DOHH2 (cell line): ENCODE data around the gene GMDS.

Experiments used
- H3F3A ChIP-seq: fragments of 200-600 bp; sonication (generic), shearing (Covaris generic); 2 replicates; pipeline ENCODE4 v1.6.0; 2016; ENCODE audit warnings: antibody characterized with exemption, mild to moderate bottlenecking; ENCODE audit not compliant: control insufficient read depth, insufficient read depth
- H3K27ac ChIP-seq: fragments of 200-600 bp; sonication (generic); 2 replicates; pipeline ENCODE4 v1.5.1; 2014; ENCODE audit warnings: low read depth, mild to moderate bottlenecking, low read length, moderate library complexity
- H3K27me3 ChIP-seq: fragments of 200-600 bp; sonication (generic); 2 replicates; pipeline ENCODE4 v1.6.1; 2014; ENCODE audit warnings: mild to moderate bottlenecking, low read length, mixed read lengths; ENCODE audit not compliant: control insufficient read depth
- H3K36me3 ChIP-seq: fragments of 200-600 bp; sonication (generic); 2 replicates; pipeline ENCODE4 v1.6.1; 2014; ENCODE audit warnings: mild to moderate bottlenecking, low read length, moderate library complexity, mixed read lengths; ENCODE audit not compliant: control insufficient read depth
- H3K4me1 ChIP-seq: fragments of 200-600 bp; sonication (generic); 2 replicates; pipeline ENCODE4 v1.6.1; 2014; ENCODE audit warnings: mild to moderate bottlenecking, low read length, mixed read lengths; ENCODE audit not compliant: control insufficient read depth
- H3K4me2 ChIP-seq: fragments of 200-600 bp; sonication (generic); 2 replicates; pipeline ENCODE4 v1.6.0; 2014; ENCODE audit warnings: mild to moderate bottlenecking, low read length, moderate library complexity
- H3K4me3 ChIP-seq: fragments of 200-600 bp; sonication (generic); 2 replicates; pipeline ENCODE4 v1.5.1; 2014; ENCODE audit warnings: mild to moderate bottlenecking, low read length, mixed read lengths
- H3K79me2 ChIP-seq: fragments of 200-600 bp; sonication (generic); 2 replicates; pipeline ENCODE4 v1.6.1; 2014; ENCODE audit warnings: mild to moderate bottlenecking, low read length, mixed read lengths; ENCODE audit not compliant: control insufficient read depth
- H3K9me2 ChIP-seq: fragments of 200-600 bp; sonication (generic); replicated peaks from 2 replicates; pipeline ENCODE4 v1.6.1; 2014; ENCODE audit warnings: mild to moderate bottlenecking, low read length, mixed read lengths; ENCODE audit not compliant: control insufficient read depth
- H3K9me3 ChIP-seq: fragments of 200-600 bp; sonication (generic); 2 replicates; pipeline ENCODE4 v1.6.1; 2014; ENCODE audit warnings: antibody characterized with exemption, low read length, mixed read lengths; ENCODE audit not compliant: control insufficient read depth, insufficient read depth
- H4K20me1 ChIP-seq: fragments of 200-600 bp; sonication (generic); 2 replicates; pipeline ENCODE4 v1.6.0; 2014; ENCODE audit warnings: low read depth, mild to moderate bottlenecking, antibody characterized with exemption, low read length, moderate library complexity; ENCODE audit not compliant: control insufficient read depth, insufficient read depth
- EZH2phosphoT487 ChIP-seq: fragments of 200-600 bp; sonication (generic); IDR thresholded peaks from 2 replicates; pipeline ENCODE4 v1.6.1; 2017; ENCODE audit warnings: borderline replicate concordance, mild to moderate bottlenecking, antibody characterized with exemption, low read length, moderate library complexity, mixed read lengths
- TF ChIP-seq, protein P1 (sequence below): fragments of 200-600 bp; sonication (generic); IDR thresholded peaks from one replicate; pipeline ENCODE4 v1.5.1; 2014; ENCODE audit warnings: antibody characterized with exemption, mild to moderate bottlenecking, low read depth, low read length; ENCODE audit not compliant: poor library complexity, severe bottlenecking

Gene GMDS

DNA sequence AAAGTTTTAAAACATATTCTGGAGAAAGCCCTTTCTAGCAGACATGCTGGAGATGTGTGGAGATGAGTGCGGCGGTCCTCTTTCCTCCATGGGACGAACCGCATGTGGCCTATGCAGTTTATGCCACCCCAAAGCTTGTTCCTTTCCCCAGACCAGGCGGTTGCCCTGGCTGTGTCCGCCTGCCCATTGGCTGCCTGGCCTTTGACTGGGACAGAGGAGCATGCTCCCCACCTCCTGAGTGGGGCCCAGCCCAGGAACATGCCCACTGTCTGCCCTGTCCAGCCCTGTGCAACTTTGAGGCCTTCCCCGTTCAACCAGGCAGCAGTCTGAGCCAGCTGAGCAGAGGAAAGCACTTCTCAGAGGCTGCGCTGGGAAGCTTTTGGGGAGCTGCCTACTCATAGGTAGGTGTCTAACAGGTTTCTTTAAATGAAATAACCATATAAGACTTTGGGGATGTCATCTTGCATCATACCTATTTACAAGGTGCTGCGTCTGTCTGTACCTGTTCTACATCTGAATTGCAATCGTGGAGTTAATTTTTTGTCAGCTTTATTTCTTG, 615.1 kb downstream of the GMDS start:
- H3F3A ChIP-seq: no peaks in the 10 kb centered on the region
- peaks cover 4% of the 10 kb centered on the region; the same call in 1 of the 2 replicates for H4K20me1 ChIP-seq
- H3K4me1 ChIP-seq: no peaks in the 10 kb centered on the region
- TF ChIP-seq, protein P1, sequence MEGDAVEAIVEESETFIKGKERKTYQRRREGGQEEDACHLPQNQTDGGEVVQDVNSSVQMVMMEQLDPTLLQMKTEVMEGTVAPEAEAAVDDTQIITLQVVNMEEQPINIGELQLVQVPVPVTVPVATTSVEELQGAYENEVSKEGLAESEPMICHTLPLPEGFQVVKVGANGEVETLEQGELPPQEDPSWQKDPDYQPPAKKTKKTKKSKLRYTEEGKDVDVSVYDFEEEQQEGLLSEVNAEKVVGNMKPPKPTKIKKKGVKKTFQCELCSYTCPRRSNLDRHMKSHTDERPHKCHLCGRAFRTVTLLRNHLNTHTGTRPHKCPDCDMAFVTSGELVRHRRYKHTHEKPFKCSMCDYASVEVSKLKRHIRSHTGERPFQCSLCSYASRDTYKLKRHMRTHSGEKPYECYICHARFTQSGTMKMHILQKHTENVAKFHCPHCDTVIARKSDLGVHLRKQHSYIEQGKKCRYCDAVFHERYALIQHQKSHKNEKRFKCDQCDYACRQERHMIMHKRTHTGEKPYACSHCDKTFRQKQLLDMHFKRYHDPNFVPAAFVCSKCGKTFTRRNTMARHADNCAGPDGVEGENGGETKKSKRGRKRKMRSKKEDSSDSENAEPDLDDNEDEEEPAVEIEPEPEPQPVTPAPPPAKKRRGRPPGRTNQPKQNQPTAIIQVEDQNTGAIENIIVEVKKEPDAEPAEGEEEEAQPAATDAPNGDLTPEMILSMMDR: no peak
- TF ChIP-seq EZH2phosphoT487: no peak
- H3K79me2 ChIP-seq: no peaks in the 10 kb centered on the region
- H3K4me3 ChIP-seq: no peak overlapping the region
- H3K4me2 ChIP-seq: no peak overlapping the region
- no peak overlapping the region for H3K27ac ChIP-seq
- H3K9me3 ChIP-seq: no peaks in the 10 kb centered on the region
- H3K9me2 ChIP-seq: no peaks in the 10 kb centered on the region
- H3K36me3 ChIP-seq: no peaks in the 10 kb centered on the region
- peaks cover 2% of the 10 kb centered on the region; the same call in 1 of the 2 replicates for H3K27me3 ChIP-seq

GRCh38 chr6:1629316-1629715, 616.1 kb downstream of the GMDS start:
- H3K9me3 ChIP-seq: no peaks in the 10 kb centered on the region
- no peaks in the 10 kb centered on the region for H3K9me2 ChIP-seq
- H3F3A ChIP-seq: no peaks in the 10 kb centered on the region
- peaks cover 4% of the 10 kb centered on the region; the same call in 1 of the 2 replicates for H3K27me3 ChIP-seq
- no peaks in the 10 kb centered on the region for H3K36me3 ChIP-seq
- TF ChIP-seq, protein P1: no peak
- no peak for TF ChIP-seq EZH2phosphoT487
- H4K20me1 ChIP-seq: peaks cover 4% of the 10 kb centered on the region; the same call in 1 of the 2 replicates
- H3K4me2 ChIP-seq: no peak overlapping the region
- no peak overlapping the region for H3K4me3 ChIP-seq
- H3K4me1 ChIP-seq: no peaks in the 10 kb centered on the region
- H3K79me2 ChIP-seq: no peaks in the 10 kb centered on the region
- no peak overlapping the region for H3K27ac ChIP-seq

DNA sequence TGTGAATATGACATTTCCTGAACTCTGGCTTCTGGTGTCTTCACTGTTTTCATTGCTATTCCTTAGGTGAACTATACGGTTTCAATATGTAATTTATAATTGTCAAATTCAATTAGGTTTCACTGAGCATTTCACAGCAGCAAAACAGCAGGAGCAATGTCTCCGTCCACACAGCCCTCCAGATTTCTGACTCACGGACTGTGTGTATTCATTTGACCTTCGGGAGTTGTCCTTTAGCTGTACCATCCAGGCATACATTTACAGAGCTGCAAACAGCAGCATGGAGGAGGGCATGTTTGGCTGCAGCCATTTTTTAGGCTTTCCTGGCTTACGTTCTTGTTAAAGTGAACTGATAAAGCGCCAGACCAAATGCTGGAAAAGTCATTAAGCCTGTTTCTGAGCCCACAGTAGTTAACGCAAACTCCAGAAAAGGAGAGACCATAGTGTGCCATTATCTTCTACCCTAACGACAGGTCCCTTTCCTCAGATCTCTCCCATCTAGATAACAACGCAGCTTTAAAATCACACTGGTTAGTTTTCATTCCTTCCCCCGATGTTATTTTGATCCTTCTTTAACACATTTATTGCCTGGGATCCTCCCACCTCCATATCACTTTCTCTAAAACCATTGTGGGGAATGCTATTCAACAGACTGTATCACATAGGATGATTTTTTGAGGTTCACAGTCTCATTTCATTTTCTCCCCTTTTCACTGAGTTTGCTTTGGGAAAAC, 617.4 kb downstream of the GMDS start:
- no peaks in the 10 kb centered on the region for H3K9me3 ChIP-seq
- H3K4me2 ChIP-seq: no peak overlapping the region
- TF ChIP-seq, protein P1: no peak
- no peak for TF ChIP-seq EZH2phosphoT487
- no peaks in the 10 kb centered on the region for H3K36me3 ChIP-seq
- H3K9me2 ChIP-seq: no peaks in the 10 kb centered on the region
- H3K79me2 ChIP-seq: no peaks in the 10 kb centered on the region
- H3K27ac ChIP-seq: no peak overlapping the region
- no peaks in the 10 kb centered on the region for H3K4me1 ChIP-seq
- peaks cover 5% of the 10 kb centered on the region; the same call in 1 of the 2 replicates for H4K20me1 ChIP-seq
- no peaks in the 10 kb centered on the region for H3F3A ChIP-seq
- peaks cover 4% of the 10 kb centered on the region; the same call in 1 of the 2 replicates for H3K27me3 ChIP-seq
- H3K4me3 ChIP-seq: no peak overlapping the region
